Activated CD8-positive, alpha-beta T cell treated with anti-CD3 and anti-CD28 coated beads, Interleukin-2, amount 10 ng/mL, durations not matched to agents 7 days and 5 days (primary cell): ENCODE measurements around the gene AMOTL2. TPM values are rescaled to one million over a fixed set of nuclear protein-coding genes. Genes with fewer than 3 reads are reported as not detected.

ENCODE experiments used
- ATAC-seq: fragments of 150-1000 bp; cut with Tn5 transposase; one replicate; pipeline ENCODE4 v1.10.0; 2021; ENCODE audit warnings: moderate library complexity
- CTCF ChIA-PET: fragments of 350-600 bp; sonication (Branson Sonifier 250); formaldehyde crosslinking; loops from one replicate; lab custom pipeline; 2021; ENCODE audit warnings: antibody characterized with exemption; lab: Charles Lee
- POLR2A ChIA-PET: fragments of 350-600 bp; sonication (Branson Sonifier 250); formaldehyde crosslinking; loops from one replicate; lab custom pipeline; 2021; ENCODE audit warnings: antibody characterized with exemption; lab: Charles Lee
- DNase-seq: peaks from one replicate; pipeline ENCODE4 v3.0.0-alpha.2; 2020
- H3K27ac Mint-ChIP-seq: one replicate; pipeline ENCODE4 v1.8.0; 2021; ENCODE audit warnings: mild to moderate bottlenecking, mixed read lengths
- H3K27me3 Mint-ChIP-seq: one replicate; pipeline ENCODE4 v1.8.0; 2021; ENCODE audit warnings: low read depth, mixed read lengths
- H3K36me3 Mint-ChIP-seq: one replicate; pipeline ENCODE4 v1.8.0; 2021; ENCODE audit warnings: low read depth, mixed read lengths
- H3K4me1 Mint-ChIP-seq: one replicate; pipeline ENCODE4 v1.8.0; 2021; ENCODE audit warnings: low read depth, mixed read lengths
- H3K4me3 Mint-ChIP-seq: one replicate; pipeline ENCODE4 v1.8.0; 2021; ENCODE audit warnings: mild to moderate bottlenecking, mixed read lengths
- H3K9me3 Mint-ChIP-seq: one replicate; pipeline ENCODE4 v1.8.0; 2022; ENCODE audit warnings: mixed read lengths; ENCODE audit not compliant: insufficient read depth
- total RNA-seq, 2 experiments: library from RNA; stranded (reverse); gene quantifications; one replicate each; pipeline ENCODE4 v1.2.3, GENCODE V29; 2021

The AMOTL2 gene
- total RNA-seq, 2 experiments from 2014 or later, result not detected

DNA sequence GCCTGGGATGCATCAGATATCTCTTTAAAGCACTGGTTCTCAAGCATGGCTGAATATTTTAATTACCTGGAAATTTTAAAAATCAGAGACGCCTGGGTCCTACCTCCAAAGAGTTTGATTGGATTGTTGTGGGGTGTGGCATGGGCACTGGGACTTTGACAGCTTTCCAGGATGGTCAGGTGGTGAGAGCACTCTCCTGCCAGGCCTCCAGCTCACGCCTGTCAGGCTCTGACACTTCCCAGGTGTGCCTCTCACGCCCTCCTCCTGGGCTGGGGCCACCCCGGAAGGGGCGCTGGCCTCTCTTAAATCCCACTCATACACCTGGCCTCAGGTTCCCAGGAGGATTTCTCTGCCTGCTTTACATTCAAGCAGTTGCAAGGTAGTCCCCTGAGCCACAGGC lies 48.5 kb downstream of the AMOTL2 start:
- Mint-ChIP-seq H3K4me1 (no peaks in the 10 kb centered on the region), H3K27me3 (peaks cover 17% of the 10 kb centered on the region), H3K36me3 (no peaks in the 10 kb centered on the region), H3K4me3 (no peak overlapping the region), H3K27ac (no peak overlapping the region), H3K9me3 (no peaks in the 10 kb centered on the region)
- DNase-seq, result no peak
- POLR2A ChIA-PET, result no interaction called here
- no peak for ATAC-seq
- CTCF ChIA-PET, result no interaction called here

GRCh38 chr3:134325061-134325705 lies 49.1 kb downstream of the AMOTL2 start:
- POLR2A ChIA-PET, result no interaction called here

GRCh38 chr3:134323966-134324962 lies 50.0 kb downstream of the AMOTL2 start:
- DNase-seq (no peak), ATAC-seq (no peak)
- H3K9me3 Mint-ChIP-seq, result no peaks in the 10 kb centered on the region
- CTCF ChIA-PET, result no interaction called here
- POLR2A ChIA-PET, result no interaction called here
- no peak overlapping the region for H3K27ac Mint-ChIP-seq
- H3K36me3 Mint-ChIP-seq, result no peaks in the 10 kb centered on the region
- H3K4me1 Mint-ChIP-seq, result no peaks in the 10 kb centered on the region
- H3K4me3 Mint-ChIP-seq, result no peak overlapping the region
- peaks cover 17% of the 10 kb centered on the region for H3K27me3 Mint-ChIP-seq

More at GRCh38 chr3:134325061-134325705, 49.1 kb downstream of the AMOTL2 start:
- DNase-seq, result no peak
- H3K9me3 Mint-ChIP-seq, result no peaks in the 10 kb centered on the region
- peaks cover 17% of the 10 kb centered on the region for H3K27me3 Mint-ChIP-seq
- ATAC-seq, result no peak
- H3K27ac Mint-ChIP-seq, result no peak overlapping the region
- no peak overlapping the region for H3K4me3 Mint-ChIP-seq
- H3K4me1 Mint-ChIP-seq, result no peaks in the 10 kb centered on the region
- H3K36me3 Mint-ChIP-seq, result no peaks in the 10 kb centered on the region
- CTCF ChIA-PET, result no interaction called here

- DNase-seq, result no peak
Measured at GRCh38 chr3:134322286-134322685, 52.0 kb downstream of the AMOTL2 start.

DNA sequence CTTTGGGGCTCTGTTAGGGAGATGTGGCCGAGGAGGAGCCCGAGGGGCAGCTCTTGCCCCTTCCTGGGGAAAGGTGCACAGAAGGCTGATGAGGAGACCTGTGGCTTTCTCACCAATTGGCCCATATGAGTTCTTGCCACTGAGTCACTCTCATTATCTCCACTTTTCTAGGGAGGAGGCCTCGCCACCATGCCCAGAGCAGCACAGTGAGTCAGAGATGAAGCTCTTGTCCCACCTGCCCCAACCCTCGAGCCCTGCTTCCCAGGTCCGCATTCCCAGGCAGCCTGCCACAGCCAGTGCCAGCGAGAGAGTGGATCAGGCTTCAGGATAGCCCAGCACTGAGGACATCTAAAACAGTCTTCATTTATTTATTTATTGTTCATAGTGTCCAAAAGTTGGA lies 53.5 kb downstream of the AMOTL2 start:
- H3K36me3 Mint-ChIP-seq, result no peaks in the 10 kb centered on the region
- ChIA-PET CTCF (no interaction called here), POLR2A (no interaction called here)
- no peak overlapping the region for H3K27ac Mint-ChIP-seq
- DNase-seq (no peak), ATAC-seq (no peak)
- peaks cover 26% of the 10 kb centered on the region for H3K27me3 Mint-ChIP-seq
- no peaks in the 10 kb centered on the region for H3K4me1 Mint-ChIP-seq
- H3K9me3 Mint-ChIP-seq, result no peaks in the 10 kb centered on the region
- no peak overlapping the region for H3K4me3 Mint-ChIP-seq

More at GRCh38 chr3:134322286-134322685, 52.0 kb downstream of the AMOTL2 start:
- CTCF ChIA-PET, result interaction anchor here (0.7 to 1.6 kb wide), 2 partner anchors 13 to 151 kb away, joined by 3 to 4 read pairs; no protein-coding TSS in a partner anchor
- Mint-ChIP-seq H3K4me3 (no peak overlapping the region), H3K27me3 (peaks cover 22% of the 10 kb centered on the region), H3K9me3 (no peaks in the 10 kb centered on the region), H3K27ac (no peak overlapping the region), H3K36me3 (no peaks in the 10 kb centered on the region), H3K4me1 (no peaks in the 10 kb centered on the region)
- no peak for ATAC-seq
- POLR2A ChIA-PET, result interaction anchor here (0.5 kb wide), 1 partner anchor 229 kb away, joined by 3 read pairs; no protein-coding TSS in a partner anchor

DNA sequence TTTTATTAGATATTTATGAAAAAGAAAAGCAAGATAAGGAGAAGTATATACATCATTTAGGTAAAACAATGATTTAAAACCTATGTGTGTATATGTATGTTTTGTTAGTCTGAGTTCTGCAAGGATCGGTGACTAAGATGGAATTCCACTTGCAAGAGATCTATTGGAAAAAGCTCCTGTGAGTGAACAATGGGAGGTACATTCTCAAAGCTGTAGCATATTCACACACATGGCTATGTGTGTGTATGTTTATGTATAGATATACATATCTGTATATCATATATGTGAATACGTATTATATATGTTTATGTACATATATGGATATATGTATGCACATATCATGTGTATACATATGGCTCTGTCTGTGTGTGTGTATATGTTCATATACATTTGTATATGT lies 54.3 kb downstream of the AMOTL2 start:
- DNase-seq (no peak), ATAC-seq (no peak)
- no peak overlapping the region for H3K4me3 Mint-ChIP-seq

DNA sequence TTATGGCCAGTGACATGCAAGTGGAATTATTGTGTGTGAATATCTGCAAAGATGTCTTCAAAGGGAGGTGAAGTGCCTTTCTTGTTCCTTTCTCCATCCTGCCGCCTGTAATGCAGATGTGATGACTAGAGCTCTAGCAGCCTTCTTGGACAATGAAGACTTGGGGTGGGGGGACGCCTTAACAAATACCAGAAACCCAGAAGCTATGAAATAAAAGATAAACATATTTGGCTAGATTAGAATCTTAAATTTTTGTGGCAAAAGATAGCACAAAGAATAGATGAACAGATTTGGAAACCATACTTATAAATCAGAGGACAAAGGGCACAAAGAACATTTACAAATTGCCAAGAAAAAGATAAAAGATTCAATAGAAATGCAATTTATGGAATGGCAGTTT lies 56.1 kb downstream of the AMOTL2 start:
- no peaks in the 10 kb centered on the region for H3K4me1 Mint-ChIP-seq
- ChIA-PET POLR2A (no interaction called here), CTCF (interaction anchor here (1.0 to 1.5 kb wide), 3 partner anchors 9 to 156 kb away, joined by 3 to 4 read pairs (median 3); no protein-coding TSS in a partner anchor)
- H3K27ac Mint-ChIP-seq, result no peak overlapping the region
- no peak overlapping the region for H3K4me3 Mint-ChIP-seq
- DNase-seq (no peak), ATAC-seq (no peak)
- peaks cover 34% of the 10 kb centered on the region for H3K27me3 Mint-ChIP-seq
- no peaks in the 10 kb centered on the region for H3K9me3 Mint-ChIP-seq
- H3K36me3 Mint-ChIP-seq, result no peaks in the 10 kb centered on the region

More for the DNA sequence above, 54.3 kb downstream of the AMOTL2 start:
- ChIA-PET CTCF (no interaction called here), POLR2A (no interaction called here)
- peaks cover 22% of the 10 kb centered on the region for H3K27me3 Mint-ChIP-seq
- no peaks in the 10 kb centered on the region for H3K4me1 Mint-ChIP-seq
- H3K36me3 Mint-ChIP-seq, result no peaks in the 10 kb centered on the region
- H3K27ac Mint-ChIP-seq, result no peak overlapping the region
- no peaks in the 10 kb centered on the region for H3K9me3 Mint-ChIP-seq

GRCh38 chr3:134317106-134317947 lies 56.9 kb downstream of the AMOTL2 start:
- Mint-ChIP-seq H3K27ac (no peak overlapping the region), H3K27me3 (peaks cover 37% of the 10 kb centered on the region), H3K36me3 (no peaks in the 10 kb centered on the region), H3K4me1 (no peaks in the 10 kb centered on the region), H3K9me3 (no peaks in the 10 kb centered on the region), H3K4me3 (no peak overlapping the region)
- ATAC-seq, result no peak
- POLR2A ChIA-PET, result no interaction called here
- DNase-seq, result no peak
- CTCF ChIA-PET, result interaction anchor here (1.0 to 1.5 kb wide), 3 partner anchors 8 to 157 kb away, joined by 3 to 4 read pairs (median 3); no protein-coding TSS in a partner anchor

DNA sequence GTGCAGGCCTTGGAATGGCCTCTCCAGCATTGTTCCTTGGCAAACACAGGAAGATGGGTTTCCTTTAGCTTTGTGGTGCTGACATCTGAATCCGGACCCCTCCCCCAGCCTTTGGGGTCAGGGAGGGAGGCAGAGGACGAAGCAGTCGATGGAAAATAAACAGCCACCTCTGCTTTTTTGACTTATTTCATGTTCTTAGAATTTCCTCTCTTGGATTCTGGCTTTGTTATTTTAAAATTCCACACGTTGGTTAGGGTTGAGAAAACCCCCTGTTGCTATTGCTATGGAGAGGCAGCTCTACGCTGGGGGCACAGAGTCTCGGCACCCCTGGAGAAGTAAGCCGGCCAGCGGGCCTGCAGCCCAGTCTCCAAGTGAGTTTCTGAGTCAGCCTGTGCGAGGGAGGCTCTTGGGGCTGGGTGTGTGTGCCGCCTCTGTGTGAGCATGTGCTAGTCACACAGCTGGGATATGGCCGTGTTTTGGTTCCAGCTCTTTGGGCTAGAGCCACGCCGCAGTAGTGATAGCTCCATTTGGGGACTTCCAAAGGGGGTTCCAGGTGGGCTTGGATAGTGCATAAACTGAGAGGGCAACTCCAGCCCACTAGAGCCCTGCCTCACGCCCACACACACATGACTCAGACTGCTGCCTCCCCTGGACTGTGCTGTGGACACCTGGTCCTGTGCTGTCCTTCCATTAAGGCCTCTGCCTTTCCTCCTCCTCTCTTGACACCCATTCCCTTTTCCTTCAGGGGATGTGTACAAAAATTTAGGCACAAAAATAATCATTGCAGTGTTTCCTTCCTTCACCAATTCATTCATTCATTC lies 58.8 kb downstream of the AMOTL2 start:
- DNase-seq (no peak), ATAC-seq (no peak)
- peaks cover 47% of the 10 kb centered on the region for H3K27me3 Mint-ChIP-seq
- H3K9me3 Mint-ChIP-seq, result no peaks in the 10 kb centered on the region
- no peaks in the 10 kb centered on the region for H3K36me3 Mint-ChIP-seq
- H3K4me1 Mint-ChIP-seq, result no peaks in the 10 kb centered on the region
- H3K27ac Mint-ChIP-seq, result no peak overlapping the region
- no peak overlapping the region for H3K4me3 Mint-ChIP-seq
- CTCF ChIA-PET, result interaction anchor here (0.6 kb wide), 1 partner anchor 160 kb away, joined by 3 read pairs; no protein-coding TSS in a partner anchor
- POLR2A ChIA-PET, result no interaction called here

GRCh38 chr3:134314588-134315285 lies 59.5 kb downstream of the AMOTL2 start:
- no peaks in the 10 kb centered on the region for H3K36me3 Mint-ChIP-seq
- DNase-seq (no peak), ATAC-seq (no peak)
- peaks cover 47% of the 10 kb centered on the region for H3K27me3 Mint-ChIP-seq
- H3K9me3 Mint-ChIP-seq, result no peaks in the 10 kb centered on the region
- no peaks in the 10 kb centered on the region for H3K4me1 Mint-ChIP-seq
- CTCF ChIA-PET, result interaction anchor here (0.6 kb wide), 1 partner anchor 160 kb away, joined by 3 read pairs; no protein-coding TSS in a partner anchor
- no peak overlapping the region for H3K4me3 Mint-ChIP-seq
- no peak overlapping the region for H3K27ac Mint-ChIP-seq
- POLR2A ChIA-PET, result no interaction called here
